Muscle layer of duodenum (tissue), 2 donors: Measurements from ENCODE around the gene COL6A2.
A peak's percentile ranks its signal among the peaks of the same experiment; 100 is the strongest.
"Not testable (repeated sequence)": the region's sequence is repeated elsewhere in the genome, so short reads cannot be mapped to it uniquely, and the experiment has no call there.

Experiments used
- H3K27ac ChIP-seq: one replicate; pipeline ENCODE4 v1.7.0; 2013; ENCODE audit warnings: mild to moderate bottlenecking, low read length
- H3K27me3 ChIP-seq: one replicate; pipeline ENCODE4 v1.7.0; 2013; ENCODE audit warnings: low read depth, mild to moderate bottlenecking, control low read depth, low read length
- H3K36me3 ChIP-seq, 2 donors: one replicate each; pipeline ENCODE4 v1.7.0; 2013; ENCODE audit warnings: low read length in 2 of 2, control low read depth in 1 of 2, mild to moderate bottlenecking in 1 of 2; ENCODE audit not compliant: insufficient read depth in 2 of 2, control insufficient read depth in 1 of 2
- H3K4me1 ChIP-seq, 2 donors: one replicate each; pipeline ENCODE4 v1.7.0; 2013; ENCODE audit warnings: low read length in 2 of 2, mild to moderate bottlenecking in 2 of 2, control low read depth in 1 of 2, moderate library complexity in 1 of 2; ENCODE audit not compliant: insufficient read depth in 2 of 2, control insufficient read depth in 1 of 2
- H3K4me3 ChIP-seq, 2 donors: one replicate each; pipeline ENCODE4 v1.7.0; 2013; ENCODE audit warnings: low read length in 2 of 2, low read depth in 1 of 2, mild to moderate bottlenecking in 1 of 2
- H3K9me3 ChIP-seq, 2 donors: one replicate each; pipeline ENCODE4 v1.7.0; 2013; ENCODE audit warnings: low read length in 2 of 2, control low read depth in 1 of 2, mild to moderate bottlenecking in 1 of 2; ENCODE audit not compliant: control insufficient read depth in 1 of 2
- donor health status: healthy.

COL6A2 gene

DNA sequence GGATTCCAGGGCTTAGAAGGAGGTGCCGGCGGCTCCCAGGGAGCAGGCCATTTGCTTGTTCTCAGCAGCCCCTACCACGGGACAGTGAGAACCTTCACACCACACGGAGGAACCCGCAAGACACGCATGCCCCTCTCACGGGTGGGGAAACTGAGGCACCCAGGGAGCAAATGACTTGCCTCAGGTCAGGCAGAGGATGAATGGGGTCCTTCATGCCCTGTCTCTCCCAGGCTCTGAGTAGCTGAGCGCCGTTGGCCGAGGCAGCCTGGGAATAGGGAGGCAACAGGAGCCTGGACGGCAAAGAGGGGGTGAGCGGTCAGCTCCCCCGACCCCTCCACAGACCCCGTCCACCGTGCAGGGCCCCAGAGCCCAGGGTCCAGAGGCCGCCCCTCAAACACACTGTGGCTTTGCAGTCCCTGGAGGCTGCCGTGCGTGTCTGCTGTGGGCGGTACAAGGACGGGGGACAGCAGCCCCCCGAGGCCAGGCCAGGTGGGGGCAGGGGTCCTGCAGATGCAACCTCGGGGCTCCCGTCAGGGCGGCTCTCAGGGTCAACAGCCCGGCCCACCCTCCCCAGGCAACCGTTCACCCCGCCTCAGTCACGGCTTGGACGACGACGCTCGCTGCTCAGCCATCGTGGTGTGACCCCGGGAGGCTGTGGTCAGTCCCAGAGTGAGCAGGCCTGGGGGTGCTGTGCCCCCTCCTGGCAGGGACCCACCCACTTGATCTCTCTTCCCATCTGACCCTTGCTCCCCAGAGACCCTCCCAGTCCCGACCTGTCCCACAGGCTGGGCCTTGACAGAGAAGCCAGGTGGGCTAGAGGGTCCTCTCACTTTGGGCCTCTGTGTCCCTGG lies 15.8 kb upstream of the COL6A2 start:
- H3K9me3 ChIP-seq: no peaks in the 10 kb centered on the region
- H3K4me1 ChIP-seq: peaks cover 0 to 33% of the 10 kb centered on the region in 2 donors
- no peak overlapping the region for H3K27ac ChIP-seq
- H3K36me3 ChIP-seq: no peaks in the 10 kb centered on the region
- no peaks in the 10 kb centered on the region for H3K27me3 ChIP-seq
- no peak overlapping the region for H3K4me3 ChIP-seq

GRCh38 chr21:46082713-46082962 lies 15.3 kb upstream of the COL6A2 start:
- peaks cover 0 to 33% of the 10 kb centered on the region in 2 donors for H3K4me1 ChIP-seq

GRCh38 chr21:46082963-46083790 lies 14.7 kb upstream of the COL6A2 start:
- Histone ChIP-seq H3K27ac (no peak overlapping the region), H3K4me1 (peaks cover 0 to 33% of the 10 kb centered on the region in 2 donors), H3K9me3 (no peaks in the 10 kb centered on the region), H3K36me3 (no peaks in the 10 kb centered on the region), H3K27me3 (no peaks in the 10 kb centered on the region), H3K4me3 (no peak overlapping the region)

More at GRCh38 chr21:46082713-46082962, 15.3 kb upstream of the COL6A2 start:
- Histone ChIP-seq H3K27ac (no peak overlapping the region), H3K9me3 (no peaks in the 10 kb centered on the region), H3K4me3 (no peak overlapping the region), H3K27me3 (no peaks in the 10 kb centered on the region), H3K36me3 (no peaks in the 10 kb centered on the region)

GRCh38 chr21:46083791-46084561 lies 13.9 kb upstream of the COL6A2 start:
- H3K4me3 ChIP-seq: no peak overlapping the region
- H3K4me1 ChIP-seq: peaks cover 0 to 30% of the 10 kb centered on the region in 2 donors
- no peaks in the 10 kb centered on the region for H3K27me3 ChIP-seq
- no peak overlapping the region for H3K27ac ChIP-seq
- H3K9me3 ChIP-seq: no peaks in the 10 kb centered on the region
- no peaks in the 10 kb centered on the region for H3K36me3 ChIP-seq

- Histone ChIP-seq H3K27ac (no peak overlapping the region), H3K4me3 (no peak overlapping the region), H3K27me3 (no peaks in the 10 kb centered on the region), H3K9me3 (no peaks in the 10 kb centered on the region), H3K4me1 (peaks cover 0 to 23% of the 10 kb centered on the region in 2 donors), H3K36me3 (no peaks in the 10 kb centered on the region)
Observed at GRCh38 chr21:46084709-46085108, 13.2 kb upstream of the COL6A2 start.

- H3K27ac ChIP-seq, H3K27me3 ChIP-seq, H3K9me3 ChIP-seq, H3K4me3 ChIP-seq, H3K36me3 ChIP-seq: not testable (repeated sequence)
- H3K4me1 ChIP-seq: peaks cover 0 to 18% of the 10 kb centered on the region in 2 donors
Observed at GRCh38 chr21:46085259-46085658, 12.7 kb upstream of the COL6A2 start.

GRCh38 chr21:46087641-46088040 lies 10.3 kb upstream of the COL6A2 start:
- Histone ChIP-seq H3K36me3 (peaks cover 0 to 2% of the 10 kb centered on the region in 2 donors), H3K9me3 (no peaks in the 10 kb centered on the region), H3K4me1 (peaks cover 0 to 7% of the 10 kb centered on the region in 2 donors), H3K4me3 (no peak overlapping the region), H3K27ac (no peak overlapping the region), H3K27me3 (no peaks in the 10 kb centered on the region)

GRCh38 chr21:46088189-46088588 lies 9.7 kb upstream of the COL6A2 start:
- Histone ChIP-seq H3K36me3 (peaks cover 0 to 4% of the 10 kb centered on the region in 2 donors), H3K4me3 (no peak overlapping the region), H3K4me1 (peaks cover 0 to 13% of the 10 kb centered on the region in 2 donors), H3K27ac (no peak overlapping the region), H3K9me3 (no peaks in the 10 kb centered on the region), H3K27me3 (no peaks in the 10 kb centered on the region)

DNA sequence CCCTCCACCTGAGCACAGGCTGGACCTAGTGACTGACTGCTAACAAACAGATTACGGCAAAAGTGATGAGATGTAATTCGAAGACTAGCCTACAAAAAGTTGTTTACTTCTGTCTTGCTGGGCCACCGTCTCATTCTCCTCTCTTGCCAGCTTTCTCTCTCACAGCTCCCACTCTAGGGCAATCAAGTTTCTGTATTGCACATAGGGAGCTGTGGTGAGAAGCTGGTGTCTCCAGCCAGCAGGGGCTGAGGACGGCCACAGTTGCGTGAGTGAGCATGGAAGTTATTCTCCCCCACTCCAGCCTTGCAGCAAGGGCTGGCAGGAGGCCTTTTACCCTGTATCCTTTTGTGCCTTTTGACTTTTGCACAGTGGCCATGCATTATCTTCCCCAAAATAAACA lies 8.6 kb upstream of the COL6A2 start:
- Histone ChIP-seq H3K27me3 (no peaks in the 10 kb centered on the region), H3K27ac (no peak overlapping the region), H3K9me3 (no peaks in the 10 kb centered on the region), H3K4me1 (peaks cover 0 to 14% of the 10 kb centered on the region in 2 donors), H3K36me3 (peaks cover 0 to 4% of the 10 kb centered on the region in 2 donors), H3K4me3 (no peak overlapping the region)

GRCh38 chr21:46091118-46091517 lies 6.8 kb upstream of the COL6A2 start:
- Histone ChIP-seq H3K36me3 (peaks cover 0 to 4% of the 10 kb centered on the region in 2 donors), H3K4me3 (peak overlapping the region in 1 of 2 donors; percentile 37), H3K4me1 (peaks cover 0 to 14% of the 10 kb centered on the region in 2 donors), H3K27ac (no peak overlapping the region), H3K27me3 (no peaks in the 10 kb centered on the region), H3K9me3 (no peaks in the 10 kb centered on the region)

GRCh38 chr21:46091631-46092025 lies 6.3 kb upstream of the COL6A2 start:
- H3K27me3 ChIP-seq: no peaks in the 10 kb centered on the region
- peaks cover 0 to 14% of the 10 kb centered on the region in 2 donors for H3K4me1 ChIP-seq
- peak overlapping the region in 1 of 2 donors; percentile 37 for H3K4me3 ChIP-seq
- peak overlapping the region; percentile 89 for H3K27ac ChIP-seq
- peaks cover 0 to 4% of the 10 kb centered on the region in 2 donors for H3K36me3 ChIP-seq
- H3K9me3 ChIP-seq: no peaks in the 10 kb centered on the region
